Sigmoid colon (tissue), 7 donors: Measurements from ENCODE around the gene COG5. TPM values are rescaled to one million over a fixed set of nuclear protein-coding genes. Genes with fewer than 3 reads are reported as not detected.
A peak's percentile ranks its signal among the peaks of the same experiment; 100 is the strongest.

ENCODE experiments used
- DNase-seq: peaks from one replicate; pipeline ENCODE4 v3.0.0-alpha.2; 2019
- H3K27ac ChIP-seq, 4 donors: fragments of 200-600 bp; sonication (generic); one replicate each; pipeline ENCODE4 v1.5.1; 2016 to 2019; ENCODE audit warnings: mild to moderate bottlenecking in 1 of 4
- H3K27me3 ChIP-seq, 3 donors: fragments of 200-600 bp; sonication (generic); one replicate each; pipeline ENCODE4 v1.5.1; 2019; ENCODE audit warnings: mild to moderate bottlenecking in 1 of 3
- H3K36me3 ChIP-seq, 4 donors: fragments of 200-600 bp; sonication (generic); one replicate each; pipeline ENCODE4 v1.5.1; 2016 to 2019
- H3K4me1 ChIP-seq, 4 donors: fragments of 200-600 bp; sonication (generic); one replicate each; pipeline ENCODE4 v1.5.1; 2017 to 2019
- H3K4me3 ChIP-seq, 4 donors: fragments of 200-600 bp; sonication (generic); one replicate each; pipeline ENCODE4 v1.5.1; 2017 to 2019; ENCODE audit warnings: mild to moderate bottlenecking in 2 of 4, moderate library complexity in 1 of 4
- H3K9me3 ChIP-seq, 4 donors: fragments of 200-600 bp in 3 of 4; sonication (generic) in 3 of 4; one replicate each; pipeline versions ENCODE4 v1.5.1 to v1.6.1; 2013 to 2019
- EP300 ChIP-seq, 4 donors: sonication (generic); formaldehyde crosslinking; IDR thresholded peaks; one replicate each; pipeline ENCODE4 v1.6.1; 2017; ENCODE audit warnings: antibody characterized with exemption in 4 of 4
- POLR2A ChIP-seq, 2 donors: fragments of 450-650 bp; IDR thresholded peaks; one replicate each; pipeline ENCODE4 v1.6.1; 2016; ENCODE audit warnings: antibody characterized with exemption in 2 of 2, mild to moderate bottlenecking in 2 of 2, moderate library complexity in 2 of 2
- POLR2AphosphoS5 ChIP-seq, 4 donors: sonication (generic); formaldehyde crosslinking; IDR thresholded peaks; one replicate each; pipeline ENCODE4 v1.6.1; 2017; ENCODE audit warnings: antibody characterized with exemption in 4 of 4
- WGBS, 2 donors: extraction: QIAGEN DNeasy Blood & Tissue Kit; methylation state at CpG; one replicate each; pipeline ENCODE4 v1.1.7; 2013; 5-methylcytosine and 5-hydroxymethylcytosine counted together
- intact Hi-C: fragments of 100-400 bp; cut with DNase I; formaldehyde crosslinking; loops from one replicate; pipeline ENCODE4 v1.15.1; 2023
- polyA plus RNA-seq, 3 donors: library from polyadenylated mRNA; stranded (reverse); fragments of 200-250 nt; gene quantifications; one replicate each; pipeline ENCODE4 v1.2.3, GENCODE V29; 2013
- total RNA-seq, 4 donors: library from RNA; depleted of rRNA; stranded (reverse); fragments of >200 nt; gene quantifications; one replicate each; pipeline ENCODE4 v1.1.0, GENCODE V29; 2016
- TF ChIP-seq, protein P1 (sequence below), 4 experiments: fragments of 450-650 bp in 3 of 4; fragments of 200-600 bp in 1 of 4; IDR thresholded peaks; one replicate each; pipeline ENCODE4 v1.5.1; 2016 to 2019; ENCODE audit warnings: antibody characterized with exemption in 4 of 4, mild to moderate bottlenecking in 3 of 4, moderate library complexity in 2 of 4
- donor health status: healthy with polysubstance abuse.
- donor health status: Bipolar disorder and iron deficiency.
- donor health status: healthy.

The COG5 gene
- total and polyA plus RNA-seq, 7 donors, result 11.0 to 73.4 (median 27.6) TPM

DNA sequence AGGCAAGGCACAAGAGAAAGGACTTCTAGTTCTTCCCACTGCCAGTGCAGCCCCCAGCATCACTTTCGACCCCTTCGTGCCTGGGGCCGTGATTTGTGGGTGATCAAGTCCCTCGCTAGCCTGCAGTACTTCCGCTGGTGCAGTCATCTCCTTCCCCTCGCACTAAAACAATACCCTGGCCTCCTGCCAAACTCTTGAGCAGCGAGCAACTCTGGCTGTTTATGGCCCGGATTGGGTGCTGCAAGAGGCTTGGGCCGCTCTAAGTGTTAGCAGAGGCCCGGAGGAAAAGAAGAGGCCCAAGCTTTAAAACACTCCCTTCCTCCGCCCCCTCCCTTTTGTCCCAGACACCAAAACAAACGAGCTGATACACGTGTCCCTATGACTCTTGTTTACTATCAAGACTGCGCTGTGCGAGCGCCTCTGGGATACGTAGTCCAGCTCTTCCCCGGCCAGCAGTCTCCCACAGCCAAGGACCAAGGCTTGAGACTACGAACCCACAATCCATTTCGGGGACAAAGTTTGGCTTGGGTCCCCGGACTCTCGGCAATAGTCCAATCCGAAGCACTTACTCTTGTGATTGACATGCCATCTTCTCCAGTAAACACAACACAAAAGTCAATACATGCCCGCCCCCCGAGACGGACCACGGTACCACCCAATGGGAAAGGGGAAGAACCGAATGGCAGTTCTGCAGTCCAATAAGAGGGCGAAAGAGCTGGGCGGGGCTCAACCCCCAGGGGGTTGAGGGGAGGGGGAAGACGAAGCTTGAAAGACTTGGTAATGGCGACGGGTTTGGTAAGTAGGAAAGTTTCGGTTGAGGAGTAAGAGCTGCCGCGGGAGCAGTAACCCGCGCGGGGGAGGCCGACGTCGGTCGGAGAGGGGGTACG, 395.2 kb downstream of the COG5 start, which contains the start of gene HBP1:
Gene HBP1, plus strand, starts transcription at position 771 of the 887 bp plus-strand sequence. CDS start 10,891 bp downstream, outside the sequence.
- Histone ChIP-seq H3K4me3 (peak within 1 kb of the TSS; percentile 89 to 99 (median 95)), H3K9me3 (no peaks in the 10 kb centered on the region), H3K27ac (peak within 1 kb of the TSS; percentile 94 to 100 (median 96)), H3K4me1 (peaks cover 0 to 40% (median 28%) of the 10 kb centered on the region in 4 donors), H3K36me3 (no peaks in the 10 kb centered on the region), H3K27me3 (no peaks in the 10 kb centered on the region)
- peak; percentile 100 for DNase-seq
- TF ChIP-seq, protein P1, sequence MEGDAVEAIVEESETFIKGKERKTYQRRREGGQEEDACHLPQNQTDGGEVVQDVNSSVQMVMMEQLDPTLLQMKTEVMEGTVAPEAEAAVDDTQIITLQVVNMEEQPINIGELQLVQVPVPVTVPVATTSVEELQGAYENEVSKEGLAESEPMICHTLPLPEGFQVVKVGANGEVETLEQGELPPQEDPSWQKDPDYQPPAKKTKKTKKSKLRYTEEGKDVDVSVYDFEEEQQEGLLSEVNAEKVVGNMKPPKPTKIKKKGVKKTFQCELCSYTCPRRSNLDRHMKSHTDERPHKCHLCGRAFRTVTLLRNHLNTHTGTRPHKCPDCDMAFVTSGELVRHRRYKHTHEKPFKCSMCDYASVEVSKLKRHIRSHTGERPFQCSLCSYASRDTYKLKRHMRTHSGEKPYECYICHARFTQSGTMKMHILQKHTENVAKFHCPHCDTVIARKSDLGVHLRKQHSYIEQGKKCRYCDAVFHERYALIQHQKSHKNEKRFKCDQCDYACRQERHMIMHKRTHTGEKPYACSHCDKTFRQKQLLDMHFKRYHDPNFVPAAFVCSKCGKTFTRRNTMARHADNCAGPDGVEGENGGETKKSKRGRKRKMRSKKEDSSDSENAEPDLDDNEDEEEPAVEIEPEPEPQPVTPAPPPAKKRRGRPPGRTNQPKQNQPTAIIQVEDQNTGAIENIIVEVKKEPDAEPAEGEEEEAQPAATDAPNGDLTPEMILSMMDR (IDR thresholded peaks at IDR 0.05), result no peak
- TF ChIP-seq POLR2AphosphoS5 (IDR thresholded peaks at IDR 0.05) (peak; percentile 64 to 84 (median 76)), POLR2A (IDR thresholded peaks at IDR 0.05) (peak; percentile 49 to 64)
- intact Hi-C loops, result loop anchor here (5.0 to 10.0 kb wide), 6 partner anchors 396 to 994 kb away; partner anchors contain the start of genes CBLL1, COG5, DLD and DUS4L
- WGBS, 2 donors, result 0% methylated on average over 44 of the region's 44 CpGs

DNA sequence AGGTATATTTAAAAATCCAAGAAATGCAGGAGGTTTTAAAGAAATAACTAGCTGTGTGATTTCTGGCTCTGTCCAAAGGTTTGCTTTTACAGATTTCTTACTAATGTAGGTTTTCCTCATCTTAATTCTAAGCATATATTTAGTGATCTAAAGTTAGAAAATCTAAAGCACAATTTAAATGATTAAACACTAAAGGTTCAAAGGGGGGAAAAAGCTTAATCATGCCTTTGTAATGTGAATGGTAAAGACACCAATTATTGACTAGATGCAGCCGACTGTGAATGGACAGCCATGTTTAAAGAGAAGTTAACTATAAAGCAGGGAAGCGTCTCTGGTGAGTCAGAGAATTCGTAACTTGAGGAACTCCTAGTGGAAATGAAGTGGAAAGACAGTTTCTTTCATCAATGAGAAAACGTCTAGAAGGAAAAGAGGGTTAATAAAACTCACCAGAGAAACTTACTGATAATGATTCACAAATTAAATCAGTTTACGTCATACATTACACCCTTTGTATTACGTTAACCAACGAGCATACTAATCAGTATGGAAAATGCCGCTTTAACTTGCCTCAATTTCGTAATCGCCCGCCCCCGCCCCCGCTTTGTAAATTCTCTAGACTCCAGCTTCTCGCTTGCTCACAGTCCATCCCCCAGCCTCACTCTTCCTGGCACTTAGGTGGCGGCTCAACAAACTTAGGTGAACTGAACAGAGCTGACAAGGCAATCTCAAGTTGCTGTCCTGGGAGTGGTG, 396.1 kb downstream of the COG5 start:
- Histone ChIP-seq H3K4me3 (peak overlapping the region; percentile 39 to 97 (median 57)), H3K4me1 (peaks cover 0 to 32% (median 21%) of the 10 kb centered on the region in 4 donors), H3K36me3 (no peaks in the 10 kb centered on the region), H3K27me3 (no peaks in the 10 kb centered on the region), H3K27ac (peak overlapping the region; percentile 92 to 100 (median 96)), H3K9me3 (no peaks in the 10 kb centered on the region)
- intact Hi-C loops, result loop anchor here (5.0 to 10.0 kb wide), 6 partner anchors 397 to 993 kb away; partner anchors contain the start of genes CBLL1, COG5, DLD and DUS4L
- TF ChIP-seq, protein P1 (IDR thresholded peaks at IDR 0.05), result peak in 3 of 4 experiments; percentile 47 to 63 (median 55)
- TF ChIP-seq POLR2A (IDR thresholded peaks at IDR 0.05) (no peak), POLR2AphosphoS5 (IDR thresholded peaks at IDR 0.05) (peak in 1 of 4 donors; percentile 30)
- WGBS, 2 donors, result 0% methylated on average over 15 of the region's 15 CpGs
- no peak for DNase-seq

GRCh38 chr7:107166736-107167426, 396.8 kb downstream of the COG5 start:
- DNase-seq, result no peak
- Histone ChIP-seq H3K9me3 (no peaks in the 10 kb centered on the region), H3K4me3 (peak overlapping the region; percentile 7 to 97 (median 57)), H3K4me1 (peaks cover 0 to 24% (median 17%) of the 10 kb centered on the region in 4 donors), H3K27me3 (no peaks in the 10 kb centered on the region), H3K27ac (peak overlapping the region; percentile 92 to 100 (median 96)), H3K36me3 (no peaks in the 10 kb centered on the region)
- WGBS, 2 donors, result 37 to 41% methylated on average over 5 of the region's 5 CpGs
- intact Hi-C loops, result loop anchor here (5.0 to 10.0 kb wide), 6 partner anchors 398 to 992 kb away; partner anchors contain the start of genes CBLL1, COG5, DLD and DUS4L
- TF ChIP-seq POLR2A (IDR thresholded peaks at IDR 0.05) (no peak), EP300 (IDR thresholded peaks at IDR 0.05) (no peak), POLR2AphosphoS5 (IDR thresholded peaks at IDR 0.05) (no peak)
- TF ChIP-seq, protein P1 (IDR thresholded peaks at IDR 0.05), result no peak

DNA sequence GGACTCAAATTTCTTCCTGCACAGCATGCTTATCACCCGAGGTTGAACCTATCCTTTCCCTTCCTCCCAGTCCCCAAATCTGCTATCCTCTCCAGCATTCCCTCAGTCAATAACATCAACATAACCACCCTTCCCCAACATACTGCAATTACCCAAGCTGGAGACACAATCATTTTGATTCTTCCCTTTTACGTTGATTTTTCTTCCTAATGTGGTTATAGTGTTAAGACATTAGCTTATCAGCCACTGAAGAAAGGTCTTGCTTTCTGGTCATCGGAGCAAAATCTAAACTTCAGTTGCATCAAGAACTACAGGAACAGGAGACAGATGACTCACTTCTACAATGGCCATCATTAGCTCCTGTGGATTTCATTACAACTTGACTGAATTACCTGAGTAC, 398.4 kb downstream of the COG5 start:
- H3K9me3 ChIP-seq, result no peaks in the 10 kb centered on the region
- H3K4me3 ChIP-seq, result no peak overlapping the region
- DNase-seq, result no peak
- no peak overlapping the region for H3K27ac ChIP-seq
- no peaks in the 10 kb centered on the region for H3K27me3 ChIP-seq
- H3K4me1 ChIP-seq, result peaks cover 0 to 10% (median 3%) of the 10 kb centered on the region in 4 donors
- TF ChIP-seq EP300 (IDR thresholded peaks at IDR 0.05) (no peak), POLR2A (IDR thresholded peaks at IDR 0.05) (no peak), POLR2AphosphoS5 (IDR thresholded peaks at IDR 0.05) (no peak)
- TF ChIP-seq, protein P1 (IDR thresholded peaks at IDR 0.05), result no peak
- intact Hi-C loops, result loop anchor here (5.0 to 10.0 kb wide), 6 partner anchors 399 to 991 kb away; partner anchors contain the start of genes CBLL1, COG5, DLD and DUS4L
- H3K36me3 ChIP-seq, result no peaks in the 10 kb centered on the region
- 66 to 87% methylated on average over 3 of the region's 3 CpGs for WGBS, 2 donors
